Mesenchymal stem cell (in vitro differentiated cells and primary cell): Measurements from ENCODE around the gene CRPPA.
"Not testable (repeated sequence)": the region's sequence is repeated elsewhere in the genome, so short reads cannot be mapped to it uniquely, and the experiment has no call there.

Experiments used
- DNase-seq: peaks from one replicate; pipeline ENCODE4 v3.0.0-alpha.2; 2013
- H2AFZ ChIP-seq: one replicate; pipeline ENCODE4 v1.6.1; 2013; ENCODE audit warnings: low read depth, mild to moderate bottlenecking, control low read depth, inconsistent platforms, low read length, moderate library complexity
- H2AK5ac ChIP-seq: 2 replicates; pipeline ENCODE4 v1.6.1; 2013; ENCODE audit warnings: low read length, moderate library complexity, mild to moderate bottlenecking, inconsistent platforms; ENCODE audit not compliant: severe bottlenecking
- H2BK120ac ChIP-seq: one replicate; pipeline ENCODE4 v1.6.1; 2013; ENCODE audit warnings: low read depth, mild to moderate bottlenecking, inconsistent platforms, low read length, moderate library complexity
- H2BK12ac ChIP-seq, 2 experiments: one replicate each; pipeline ENCODE4 v1.6.1; 2013; ENCODE audit warnings: inconsistent platforms in 2 of 2, low read length in 2 of 2, mild to moderate bottlenecking in 2 of 2, moderate library complexity in 2 of 2, control low read depth in 1 of 2
- H2BK15ac ChIP-seq: one replicate; pipeline ENCODE4 v1.6.1; 2013; ENCODE audit warnings: mild to moderate bottlenecking, low read depth, inconsistent platforms; ENCODE audit not compliant: poor library complexity, severe bottlenecking
- H2BK5ac ChIP-seq: 2 replicates; pipeline ENCODE4 v1.6.1; 2013; ENCODE audit warnings: low read depth, mild to moderate bottlenecking, low read length, control low read depth, inconsistent platforms; ENCODE audit not compliant: poor library complexity, severe bottlenecking
- H3K14ac ChIP-seq, 2 experiments: one replicate each; pipeline ENCODE4 v1.6.1; 2013; ENCODE audit warnings: inconsistent platforms in 2 of 2, low read length in 2 of 2, control low read depth in 1 of 2, mild to moderate bottlenecking in 1 of 2, moderate library complexity in 1 of 2
- H3K18ac ChIP-seq, 2 experiments: one replicate each; pipeline ENCODE4 v1.6.1; 2013; ENCODE audit warnings: inconsistent platforms in 2 of 2, low read length in 2 of 2, control low read depth in 1 of 2, low read depth in 1 of 2, mild to moderate bottlenecking in 1 of 2
- H3K23ac ChIP-seq, 2 experiments: one replicate each; pipeline ENCODE4 v1.6.1; 2013; ENCODE audit warnings: inconsistent platforms in 2 of 2, low read length in 2 of 2, mild to moderate bottlenecking in 2 of 2, moderate library complexity in 2 of 2, control low read depth in 1 of 2
- H3K27ac ChIP-seq: 2 replicates; pipeline ENCODE4 v1.5.1; 2013; ENCODE audit warnings: mild to moderate bottlenecking, moderate library complexity, low read length, control low read depth, inconsistent platforms; ENCODE audit not compliant: poor library complexity, severe bottlenecking
- H3K27me3 ChIP-seq, 2 experiments: 2 replicates each; pipeline versions ENCODE4 v1.6.1 to v1.7.0; 2013; ENCODE audit warnings: low read length in 2 of 2, mild to moderate bottlenecking in 2 of 2, moderate library complexity in 2 of 2, control low read depth in 1 of 2, inconsistent platforms in 1 of 2; ENCODE audit not compliant: control insufficient read depth in 1 of 2, insufficient read depth in 1 of 2
- H3K36me3 ChIP-seq, 2 experiments: 2 replicates each; pipeline versions ENCODE4 v1.6.1 to v1.7.0; 2013; ENCODE audit warnings: low read length in 2 of 2, control low read depth in 1 of 2, inconsistent platforms in 1 of 2, low read depth in 1 of 2, mild to moderate bottlenecking in 1 of 2; ENCODE audit not compliant: insufficient read depth in 2 of 2, control insufficient read depth in 1 of 2
- H3K4ac ChIP-seq, 2 experiments: one replicate each; pipeline ENCODE4 v1.6.1; 2013; ENCODE audit warnings: inconsistent platforms in 2 of 2, low read length in 2 of 2, mild to moderate bottlenecking in 2 of 2, moderate library complexity in 2 of 2, control low read depth in 1 of 2, low read depth in 1 of 2
- H3K4me1 ChIP-seq: 2 replicates; pipeline ENCODE4 v1.6.1; 2013; ENCODE audit warnings: low read depth, low read length, control low read depth; ENCODE audit not compliant: control insufficient read depth, insufficient read depth
- H3K4me2 ChIP-seq: 2 replicates; pipeline ENCODE4 v1.6.1; 2013; ENCODE audit warnings: low read length, mild to moderate bottlenecking, inconsistent platforms; ENCODE audit not compliant: poor library complexity, severe bottlenecking
- H3K4me3 ChIP-seq, 2 experiments: 2 replicates each; pipeline versions ENCODE4 v1.5.1 to v1.7.0; 2013; ENCODE audit warnings: low read length in 2 of 2, mild to moderate bottlenecking in 2 of 2, control low read depth in 1 of 2, low read depth in 1 of 2; ENCODE audit not compliant: insufficient read depth in 1 of 2
- H3K79me1 ChIP-seq: replicated peaks from 2 replicates; pipeline ENCODE4 v1.6.1; 2013; ENCODE audit warnings: mild to moderate bottlenecking, control low read depth, low read length, inconsistent platforms; ENCODE audit not compliant: poor library complexity, severe bottlenecking
- H3K9ac ChIP-seq: 2 replicates; pipeline ENCODE4 v1.7.0; 2013; ENCODE audit warnings: mild to moderate bottlenecking, low read length, moderate library complexity
- H3K9me3 ChIP-seq: 2 replicates; pipeline ENCODE4 v1.7.0; 2013; ENCODE audit warnings: mild to moderate bottlenecking, low read length; ENCODE audit not compliant: control insufficient read depth
- H4K8ac ChIP-seq: one replicate; pipeline ENCODE4 v1.6.1; 2013; ENCODE audit warnings: inconsistent platforms, mild to moderate bottlenecking, low read length, moderate library complexity
- H4K91ac ChIP-seq: one replicate; pipeline ENCODE4 v1.6.1; 2013; ENCODE audit warnings: mild to moderate bottlenecking, low read length, inconsistent platforms
- WGBS: methylation state at CpG from one replicate; pipeline ENCODE4 v1.1.7; 2013; ENCODE audit warnings: mixed read lengths; 5-methylcytosine and 5-hydroxymethylcytosine counted together

Gene CRPPA

GRCh38 chr7:16463520-16463919 is 42.2 kb upstream of the CRPPA start:
- H2BK12ac ChIP-seq = no peak overlapping the region
- no peak for DNase-seq
- no peak overlapping the region for H3K23ac ChIP-seq
- no peak overlapping the region for H3K18ac ChIP-seq
- H3K9ac ChIP-seq = no peak overlapping the region
- H3K9me3 ChIP-seq = no peaks in the 10 kb centered on the region
- 53% methylated on average over 1 of the region's 2 CpGs for WGBS
- H3K4me1 ChIP-seq = peaks cover 4% of the 10 kb centered on the region
- no peaks in the 10 kb centered on the region for H3K36me3 ChIP-seq
- no peak overlapping the region for H3K4me2 ChIP-seq
- no peaks in the 10 kb centered on the region for H3K79me1 ChIP-seq
- no peaks in the 10 kb centered on the region for H3K27me3 ChIP-seq
- H2BK15ac ChIP-seq = no peak overlapping the region
- H3K14ac ChIP-seq = no peak overlapping the region
- no peak overlapping the region for H2BK120ac ChIP-seq
- no peak overlapping the region for H3K27ac ChIP-seq
- no peak overlapping the region for H2AK5ac ChIP-seq
- no peak overlapping the region for H3K4me3 ChIP-seq
- H2BK5ac ChIP-seq = no peak overlapping the region
- no peak overlapping the region for H4K8ac ChIP-seq
- no peak overlapping the region for H4K91ac ChIP-seq
- H2AFZ ChIP-seq = no peak overlapping the region
- no peak overlapping the region for H3K4ac ChIP-seq

DNA sequence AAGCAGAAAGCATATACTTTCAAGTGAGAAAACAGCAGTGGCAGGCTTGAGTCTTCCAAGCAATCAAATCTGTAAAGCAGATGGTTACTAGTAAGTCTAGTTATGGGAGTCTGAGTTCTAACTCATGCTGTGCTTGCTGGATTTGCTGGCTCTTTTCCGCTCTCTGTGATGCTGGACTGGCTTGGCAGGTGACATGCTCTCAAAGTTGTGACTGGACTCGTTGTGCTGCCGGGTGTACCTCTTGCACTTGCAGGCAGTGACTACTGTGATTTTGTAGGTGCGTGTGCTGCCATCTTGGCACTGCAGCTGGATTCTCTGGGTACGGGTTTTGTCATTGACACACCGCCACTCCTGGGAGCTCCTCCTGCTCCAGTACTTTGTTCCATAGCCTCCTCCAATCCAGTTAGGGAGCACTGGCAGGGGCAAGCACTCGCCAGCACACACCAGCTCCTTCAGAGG is 41.1 kb upstream of the CRPPA start:
- H2AFZ ChIP-seq = no peak overlapping the region
- no peak overlapping the region for H2BK15ac ChIP-seq
- H3K27ac ChIP-seq = no peak overlapping the region
- peaks cover 4% of the 10 kb centered on the region for H3K4me1 ChIP-seq
- DNase-seq = no peak
- H3K9me3 ChIP-seq = no peaks in the 10 kb centered on the region
- H2BK12ac ChIP-seq = no peak overlapping the region
- H4K91ac ChIP-seq = no peak overlapping the region
- H2BK5ac ChIP-seq = no peak overlapping the region
- no peak overlapping the region for H3K9ac ChIP-seq
- no peak overlapping the region for H3K4me3 ChIP-seq
- H3K79me1 ChIP-seq = no peaks in the 10 kb centered on the region
- H3K36me3 ChIP-seq = no peaks in the 10 kb centered on the region
- no peak overlapping the region for H3K4me2 ChIP-seq
- no peak overlapping the region for H3K23ac ChIP-seq
- H2AK5ac ChIP-seq = no peak overlapping the region
- H3K4ac ChIP-seq = no peak overlapping the region
- H4K8ac ChIP-seq = no peak overlapping the region
- no peaks in the 10 kb centered on the region for H3K27me3 ChIP-seq
- WGBS = 96% methylated on average over 7 of the region's 7 CpGs
- no peak overlapping the region for H3K14ac ChIP-seq
- no peak overlapping the region for H3K18ac ChIP-seq
- H2BK120ac ChIP-seq = no peak overlapping the region

GRCh38 chr7:16460789-16461493 is 39.6 kb upstream of the CRPPA start:
- H3K9me3 ChIP-seq = no peaks in the 10 kb centered on the region
- H3K18ac ChIP-seq = no peak overlapping the region
- no peak overlapping the region for H3K4me3 ChIP-seq
- no peak for DNase-seq
- peaks cover 4% of the 10 kb centered on the region for H3K4me1 ChIP-seq
- no peak overlapping the region for H4K91ac ChIP-seq
- no peak overlapping the region for H3K14ac ChIP-seq
- H2BK5ac ChIP-seq = no peak overlapping the region
- no peak overlapping the region for H2BK12ac ChIP-seq
- H3K36me3 ChIP-seq = no peaks in the 10 kb centered on the region
- H4K8ac ChIP-seq = no peak overlapping the region
- H3K23ac ChIP-seq = no peak overlapping the region
- no peak overlapping the region for H2BK15ac ChIP-seq
- no peak overlapping the region for H2AK5ac ChIP-seq
- no peak overlapping the region for H2AFZ ChIP-seq
- H3K4ac ChIP-seq = no peak overlapping the region
- H3K9ac ChIP-seq = no peak overlapping the region
- whole genome bisulfite sequencing = 100% methylated on average over 1 of the region's 2 CpGs
- H3K79me1 ChIP-seq = no peaks in the 10 kb centered on the region
- H3K4me2 ChIP-seq = no peak overlapping the region
- H3K27ac ChIP-seq = no peak overlapping the region
- H2BK120ac ChIP-seq = no peak overlapping the region
- no peaks in the 10 kb centered on the region for H3K27me3 ChIP-seq

DNA sequence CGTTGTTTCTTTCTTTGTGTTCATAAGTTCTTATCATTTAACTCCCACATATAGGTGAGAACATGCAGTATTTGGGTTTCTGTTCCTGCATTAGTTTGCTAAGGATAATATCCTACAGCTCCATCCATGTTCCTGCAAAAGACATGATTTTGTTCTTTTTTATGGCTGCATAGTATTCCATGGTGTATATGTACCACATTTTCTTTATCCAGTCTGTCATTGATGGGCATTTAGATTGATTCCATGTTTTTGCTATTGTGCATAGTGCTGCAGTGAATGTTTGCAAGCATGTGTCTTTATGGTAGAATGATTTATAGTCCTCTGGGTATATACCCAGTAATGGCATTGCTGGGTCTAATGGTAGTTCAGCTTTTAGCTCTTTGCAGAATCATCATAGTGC is 35.0 kb upstream of the CRPPA start:
- H3K36me3 ChIP-seq, H3K9ac ChIP-seq: not testable (repeated sequence)

More for the DNA sequence above, 35.0 kb upstream of the CRPPA start:
- H2BK120ac ChIP-seq, H3K14ac ChIP-seq, H3K4me1 ChIP-seq, H3K4ac ChIP-seq, H3K4me2 ChIP-seq, H3K27me3 ChIP-seq, H2AK5ac ChIP-seq, H3K9me3 ChIP-seq, H3K23ac ChIP-seq, H3K79me1 ChIP-seq, DNase-seq, H3K18ac ChIP-seq, H2BK5ac ChIP-seq, H3K4me3 ChIP-seq, H2AFZ ChIP-seq, H4K8ac ChIP-seq, H2BK12ac ChIP-seq, H4K91ac ChIP-seq, H2BK15ac ChIP-seq, H3K27ac ChIP-seq: not testable (repeated sequence)
- no CpG with 5 or more reads among the region's 1 CpG for WGBS
